ENCODE measurements around the gene BANK1.

DNA sequence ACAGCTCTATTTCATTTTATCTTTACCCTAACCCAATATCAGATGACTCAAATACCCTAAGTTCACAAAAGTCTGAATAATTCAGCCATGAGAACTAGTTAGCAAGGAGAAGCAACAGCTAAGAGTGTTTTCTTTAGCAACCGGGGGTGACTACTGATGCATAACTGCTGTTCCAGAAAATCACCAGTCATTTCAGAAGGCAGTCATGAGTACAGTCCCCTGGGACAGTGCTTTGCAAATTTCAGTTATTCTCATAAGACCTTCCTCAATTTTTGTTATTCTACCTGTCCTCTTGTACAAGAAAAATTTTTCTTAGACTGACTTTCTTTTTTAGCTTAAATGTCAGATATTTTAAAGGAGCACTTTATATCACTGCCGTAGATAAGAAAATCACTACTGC, 16.4 kb downstream of the BANK1 start:
- TF ChIP-seq, protein P1, sequence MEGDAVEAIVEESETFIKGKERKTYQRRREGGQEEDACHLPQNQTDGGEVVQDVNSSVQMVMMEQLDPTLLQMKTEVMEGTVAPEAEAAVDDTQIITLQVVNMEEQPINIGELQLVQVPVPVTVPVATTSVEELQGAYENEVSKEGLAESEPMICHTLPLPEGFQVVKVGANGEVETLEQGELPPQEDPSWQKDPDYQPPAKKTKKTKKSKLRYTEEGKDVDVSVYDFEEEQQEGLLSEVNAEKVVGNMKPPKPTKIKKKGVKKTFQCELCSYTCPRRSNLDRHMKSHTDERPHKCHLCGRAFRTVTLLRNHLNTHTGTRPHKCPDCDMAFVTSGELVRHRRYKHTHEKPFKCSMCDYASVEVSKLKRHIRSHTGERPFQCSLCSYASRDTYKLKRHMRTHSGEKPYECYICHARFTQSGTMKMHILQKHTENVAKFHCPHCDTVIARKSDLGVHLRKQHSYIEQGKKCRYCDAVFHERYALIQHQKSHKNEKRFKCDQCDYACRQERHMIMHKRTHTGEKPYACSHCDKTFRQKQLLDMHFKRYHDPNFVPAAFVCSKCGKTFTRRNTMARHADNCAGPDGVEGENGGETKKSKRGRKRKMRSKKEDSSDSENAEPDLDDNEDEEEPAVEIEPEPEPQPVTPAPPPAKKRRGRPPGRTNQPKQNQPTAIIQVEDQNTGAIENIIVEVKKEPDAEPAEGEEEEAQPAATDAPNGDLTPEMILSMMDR (IDR thresholded peaks at IDR 0.05; ENCODE audit: control extremely low read depth in 1 of 3, insufficient read depth in 1 of 3, low read depth in 1 of 3, low read length in 3 of 3): no peak
- TF ChIP-seq RXRA (IDR thresholded peaks at IDR 0.05; ENCODE audit: insufficient read depth, low read depth, low read length): no peak
